ENCODE measurements around the gene SDF2L1. TPM values are rescaled to one million over a fixed set of nuclear protein-coding genes. Genes with fewer than 3 reads are reported as not detected.

The SDF2L1 gene
- polyA plus RNA-seq, 3 donors, result 31.7 to 46.2 (median 44.7) TPM

DNA sequence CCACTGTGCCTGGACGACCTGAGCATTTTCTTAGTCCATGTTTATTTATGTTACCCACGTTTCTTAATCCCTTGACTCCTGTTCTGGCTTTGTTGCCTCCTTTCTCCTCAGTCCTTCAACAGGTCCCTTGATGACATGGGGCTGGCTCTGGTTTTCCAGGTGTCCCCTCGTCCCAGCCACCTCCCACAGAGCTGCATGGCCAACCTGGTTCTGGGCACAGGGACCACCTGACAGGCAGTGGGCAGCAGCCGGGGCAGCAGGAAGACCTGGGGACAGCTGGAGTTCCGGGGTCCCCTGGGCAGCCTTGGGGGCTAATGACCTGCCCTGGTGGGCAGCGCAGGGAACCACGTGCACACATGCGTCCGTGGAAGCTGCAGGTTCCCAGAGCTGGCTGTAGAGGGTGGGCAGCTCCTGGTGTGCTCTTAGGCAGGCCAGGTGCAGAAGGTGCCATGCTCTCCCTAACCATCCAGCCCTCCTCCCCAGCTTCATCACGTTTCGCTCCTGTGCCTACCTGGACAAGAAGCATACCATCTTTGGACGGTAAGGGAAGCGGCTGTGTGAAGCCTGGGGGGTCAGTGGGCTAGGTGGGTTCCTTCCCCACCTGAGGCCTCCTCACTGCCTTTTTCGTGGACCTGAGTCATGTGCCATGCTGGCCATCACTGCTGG is 51.4 kb downstream of the SDF2L1 start:
- Histone ChIP-seq H3K36me3 (replicated peaks in 1 of 2; ENCODE audit: control insufficient read depth in 1 of 2, insufficient read depth in 2 of 2, low read length in 2 of 2) (peaks cover 84 to 100% of the 10 kb centered on the region in 2 donors), H3K4me3 (replicated peaks in 1 of 3; ENCODE audit: low read depth in 2 of 3, low read length in 3 of 3) (no peak overlapping the region), H3K79me2 (ENCODE audit: insufficient read depth, low read length) (no peaks in the 10 kb centered on the region), H3K27ac (ENCODE audit: low read depth in 1 of 2, low read length in 2 of 2) (no peak overlapping the region), H2AFZ (ENCODE audit: insufficient read depth, low read depth, low read length, poor library complexity, severe bottlenecking) (no peak overlapping the region), H3K9ac (ENCODE audit: insufficient read depth, low read length, poor library complexity, severe bottlenecking) (no peak overlapping the region), H3K4me2 (replicated peaks; ENCODE audit: extremely low read depth, low read length, poor library complexity, severe bottlenecking) (no peak overlapping the region), H3K27me3 (ENCODE audit: control insufficient read depth in 2 of 2, insufficient read depth in 2 of 2, low read length in 2 of 2) (no peaks in the 10 kb centered on the region), H3K9me3 (replicated peaks in 1 of 2; ENCODE audit: control insufficient read depth in 1 of 2, insufficient read depth in 1 of 2, low read length in 2 of 2) (no peaks in the 10 kb centered on the region), H3K4me1 (ENCODE audit: control insufficient read depth in 1 of 2, insufficient read depth in 2 of 2, low read length in 2 of 2) (no peaks in the 10 kb centered on the region), H4K20me1 (ENCODE audit: insufficient read depth, low read length) (no peaks in the 10 kb centered on the region)
- no peak for DNase-seq
- Mint-ChIP-seq H3K4me3 (no peak overlapping the region), H3K4me1 (no peaks in the 10 kb centered on the region), H3K9me3 (no peaks in the 10 kb centered on the region), H3K27me3 (ENCODE audit: low read depth in 3 of 3) (peaks cover 0 to 1% (median 0%) of the 10 kb centered on the region in 3 donors), H3K36me3 (peaks cover 82 to 98% of the 10 kb centered on the region in 2 donors), H3K27ac (peak overlapping the region in 3 of 7 donors; percentile 33 to 66 (median 65))
- WGBS (ENCODE audit: insufficient coverage), result 93% methylated on average over 7 of the region's 14 CpGs
- intact Hi-C loops (cut with micrococcal nuclease), result loop anchor here in 1 of 2 donors (10.0 kb wide), 1 partner anchor 91 kb away; no protein-coding TSS in a partner anchor
- TF ChIP-seq, protein P1, sequence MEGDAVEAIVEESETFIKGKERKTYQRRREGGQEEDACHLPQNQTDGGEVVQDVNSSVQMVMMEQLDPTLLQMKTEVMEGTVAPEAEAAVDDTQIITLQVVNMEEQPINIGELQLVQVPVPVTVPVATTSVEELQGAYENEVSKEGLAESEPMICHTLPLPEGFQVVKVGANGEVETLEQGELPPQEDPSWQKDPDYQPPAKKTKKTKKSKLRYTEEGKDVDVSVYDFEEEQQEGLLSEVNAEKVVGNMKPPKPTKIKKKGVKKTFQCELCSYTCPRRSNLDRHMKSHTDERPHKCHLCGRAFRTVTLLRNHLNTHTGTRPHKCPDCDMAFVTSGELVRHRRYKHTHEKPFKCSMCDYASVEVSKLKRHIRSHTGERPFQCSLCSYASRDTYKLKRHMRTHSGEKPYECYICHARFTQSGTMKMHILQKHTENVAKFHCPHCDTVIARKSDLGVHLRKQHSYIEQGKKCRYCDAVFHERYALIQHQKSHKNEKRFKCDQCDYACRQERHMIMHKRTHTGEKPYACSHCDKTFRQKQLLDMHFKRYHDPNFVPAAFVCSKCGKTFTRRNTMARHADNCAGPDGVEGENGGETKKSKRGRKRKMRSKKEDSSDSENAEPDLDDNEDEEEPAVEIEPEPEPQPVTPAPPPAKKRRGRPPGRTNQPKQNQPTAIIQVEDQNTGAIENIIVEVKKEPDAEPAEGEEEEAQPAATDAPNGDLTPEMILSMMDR (IDR thresholded peaks at IDR 0.05), result no peak

Small RNA genes lying within 50 kb of the gene (small RNA-seq; reads per million reads assigned to genes)
- 6.6 reads per million, percentile 62 among the genes with 10 or more reads in this experiment for gene MIR301B (ENCODE audit: insufficient read length, low read depth)

Other genes starting within 250 kb of the SDF2L1 start
- 1 to 10 TPM in 1 of 3 donors, under 1 TPM in 2; 0.34 to 3.9 (median 0.36) TPM for gene HIC2, start 224.9 kb upstream of the SDF2L1 start, polyA plus RNA-seq
- 1 to 10 TPM; 1.6 to 4.5 (median 4.0) TPM for gene TMEM191C, start 174.9 kb upstream of the SDF2L1 start, polyA plus RNA-seq
- gene RIMBP3C, start 90.8 kb upstream of the SDF2L1 start, polyA plus RNA-seq, result under 1 TPM; 0.05 to 0.11 (median 0.08) TPM
- 10 to 100 TPM; 19.6 to 88.9 (median 69.6) TPM for gene UBE2L3, start 74.6 kb upstream of the SDF2L1 start, polyA plus RNA-seq
- gene YDJC, start 12.3 kb upstream of the SDF2L1 start, polyA plus RNA-seq, result 10 to 100 TPM; 26.5 to 32.9 (median 26.7) TPM
- gene CCDC116, start 9.5 kb upstream of the SDF2L1 start, polyA plus RNA-seq, result under 1 TPM in 1 of 3 donors, not detected in 2; 0.21 TPM
- 10 to 100 TPM in 2 of 3 donors, 1 to 10 TPM in 1; 8.9 to 60.9 (median 16.8) TPM for gene PPIL2, start 23.7 kb downstream of the SDF2L1 start, polyA plus RNA-seq
- 1 to 10 TPM; 1.0 to 2.3 (median 2.0) TPM for gene YPEL1, start 93.5 kb downstream of the SDF2L1 start, polyA plus RNA-seq
- gene MAPK1, start 225.3 kb downstream of the SDF2L1 start, polyA plus RNA-seq, result 100 to 1,000 TPM in 2 of 3 donors, 10 to 100 TPM in 1; 47.0 to 148 (median 118) TPM

Data from CD14-positive monocyte (primary cell).